DMS153 treated with DMSO at 0.1 percent for 48 hours (cell line): ENCODE results near the gene RNF220.

Experiments used
- DNase-seq: peaks from one replicate; lab custom pipeline; 2025; ENCODE audit not compliant: unreplicated experiment; lab: John Stamatoyannopoulos, UW

Gene RNF220

GRCh38 chr1:44519035-44519676 is 114.1 kb downstream of the RNF220 start:
- DNase-seq: no peak

DNA sequence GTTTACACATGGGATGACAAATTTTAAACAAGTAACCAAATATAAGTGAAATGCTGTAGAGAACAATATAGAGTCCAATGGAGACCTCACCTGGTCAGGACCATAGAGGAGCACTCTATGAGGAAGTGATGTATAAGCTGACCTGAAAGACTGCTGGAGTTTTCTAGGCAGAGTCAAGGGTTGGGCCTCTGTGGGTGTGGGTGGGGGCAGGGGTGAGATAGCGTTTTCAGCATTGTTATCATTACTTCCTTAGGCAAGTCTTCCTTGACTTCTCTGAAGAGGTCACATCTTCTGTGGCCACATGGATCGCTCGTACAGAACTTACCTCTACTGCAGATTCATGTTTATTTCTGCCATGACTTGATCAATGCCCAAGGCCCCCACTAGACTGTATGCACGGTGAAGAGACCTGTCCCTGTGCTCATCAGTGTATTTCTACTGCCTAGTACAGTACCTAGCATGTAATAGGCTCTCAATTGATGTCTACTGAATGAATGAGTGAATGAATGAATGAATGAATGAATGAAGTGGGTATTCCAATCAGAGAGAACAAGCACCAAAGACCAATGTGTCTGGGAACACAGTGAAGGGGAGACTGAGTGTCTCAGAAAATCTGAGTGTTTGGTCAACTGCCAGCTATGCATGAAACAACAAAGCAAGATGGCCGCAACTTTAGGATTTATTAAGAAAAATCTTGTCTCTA is 116.5 kb downstream of the RNF220 start:
- DNase-seq: no peak

GRCh38 chr1:44523593-44524591 is 118.8 kb downstream of the RNF220 start:
- DNase-seq: no peak

GRCh38 chr1:44524655-44525500 is 119.8 kb downstream of the RNF220 start:
- DNase-seq: no peak

- no peak for DNase-seq
Observed at GRCh38 chr1:44526295-44527073, 121.4 kb downstream of the RNF220 start.

GRCh38 chr1:44531785-44532566 is 126.9 kb downstream of the RNF220 start:
- DNase-seq: no peak

DNA sequence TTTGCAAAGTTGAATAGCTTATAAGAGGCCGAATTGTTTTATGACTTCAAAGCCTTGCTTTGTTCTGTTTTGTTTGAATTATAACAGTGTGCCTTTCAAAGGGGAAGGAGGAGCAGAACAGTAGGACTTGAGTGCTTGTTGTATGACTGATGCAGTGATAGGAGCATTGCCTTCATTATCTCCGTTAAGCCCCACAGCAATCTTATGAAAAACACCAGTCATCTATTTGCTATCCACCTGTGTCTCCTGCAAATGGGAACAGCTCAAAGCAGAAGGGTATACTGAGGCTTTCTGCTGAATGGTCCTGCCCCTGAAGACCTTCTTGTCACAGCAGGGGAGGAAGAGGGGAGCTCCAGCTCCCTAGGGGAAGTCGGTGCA is 127.5 kb downstream of the RNF220 start:
- no peak for DNase-seq

DNA sequence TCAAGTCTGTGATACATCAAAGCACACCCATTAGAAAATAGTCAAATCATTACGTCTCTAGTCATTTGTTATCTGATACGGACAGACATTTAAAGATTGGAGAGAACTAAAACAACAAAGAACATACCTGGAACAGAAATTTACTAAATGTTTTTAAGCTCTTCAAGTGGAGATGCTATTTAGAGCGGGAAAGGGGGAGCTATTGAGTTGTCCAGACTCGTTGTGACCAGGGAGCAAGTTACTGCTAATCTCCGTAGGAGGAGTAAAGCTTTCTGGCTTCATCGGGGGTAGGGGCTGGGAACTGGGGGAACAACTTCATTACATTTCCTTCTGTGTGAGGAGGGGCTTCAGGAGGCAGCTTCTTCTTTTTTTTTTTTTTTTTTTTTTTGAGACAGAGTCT is 129.7 kb downstream of the RNF220 start:
- no peak for DNase-seq

DNA sequence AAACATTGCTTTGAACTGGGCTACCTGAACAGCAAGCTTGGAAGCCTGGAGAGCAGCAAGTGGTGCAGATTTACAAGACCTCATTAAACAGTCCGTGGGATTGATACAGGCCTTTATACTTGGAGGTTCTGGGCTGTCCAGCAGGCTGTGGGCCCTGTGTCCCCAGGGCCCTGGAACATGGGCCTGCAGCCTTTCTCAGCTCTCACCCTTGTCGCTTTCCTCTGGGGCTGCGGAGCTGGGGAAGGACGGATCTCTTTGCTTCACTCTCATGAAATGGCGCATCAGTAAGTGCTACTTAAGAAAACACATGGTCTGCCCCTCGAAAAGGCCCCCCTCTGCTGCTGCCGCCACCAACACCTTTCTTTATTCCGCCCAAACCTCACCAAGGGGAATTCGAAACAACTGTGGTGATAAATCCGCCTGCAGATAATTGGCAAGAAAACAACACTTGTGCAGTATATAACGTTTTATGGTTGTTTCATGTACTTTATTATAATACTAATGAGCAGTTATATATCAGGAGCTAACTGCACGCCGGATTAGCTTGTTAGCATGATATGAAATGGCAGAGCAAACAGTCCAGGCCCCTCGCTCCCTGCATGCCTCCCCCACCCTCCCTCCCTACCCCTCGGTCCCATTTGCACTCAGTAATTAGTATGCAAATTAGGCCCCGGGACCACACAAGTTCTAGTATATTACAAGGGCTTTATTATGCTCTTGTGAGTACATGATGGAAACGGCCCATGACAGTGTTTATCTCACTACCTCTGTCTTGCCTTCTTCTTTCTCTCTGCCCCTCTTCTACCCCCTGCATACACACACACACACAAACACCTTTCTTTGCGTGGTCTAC is 131.5 kb downstream of the RNF220 start:
- DNase-seq: no peak

DNA sequence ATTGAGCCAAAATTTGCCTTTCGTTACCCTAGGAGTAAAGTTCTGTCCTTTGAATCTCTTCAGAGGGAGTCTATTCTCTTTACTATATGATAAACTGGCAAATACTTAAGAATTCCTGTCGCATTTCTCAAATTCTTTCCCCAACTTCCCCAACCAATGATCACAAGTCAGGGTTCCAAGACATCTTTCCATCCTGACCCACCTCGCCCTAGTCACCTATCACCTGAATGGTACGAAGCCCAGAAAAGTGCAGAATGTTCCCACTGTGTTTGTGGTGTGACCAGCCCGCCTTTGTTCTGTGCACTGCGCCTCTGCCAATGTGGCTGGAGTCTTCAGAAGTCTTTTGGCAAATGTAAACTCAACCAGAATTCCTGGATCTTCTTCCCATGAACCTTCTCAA is 132.5 kb downstream of the RNF220 start:
- no peak for DNase-seq

- no peak for DNase-seq
Observed at GRCh38 chr1:44537956-44538355, 132.9 kb downstream of the RNF220 start.

DNA sequence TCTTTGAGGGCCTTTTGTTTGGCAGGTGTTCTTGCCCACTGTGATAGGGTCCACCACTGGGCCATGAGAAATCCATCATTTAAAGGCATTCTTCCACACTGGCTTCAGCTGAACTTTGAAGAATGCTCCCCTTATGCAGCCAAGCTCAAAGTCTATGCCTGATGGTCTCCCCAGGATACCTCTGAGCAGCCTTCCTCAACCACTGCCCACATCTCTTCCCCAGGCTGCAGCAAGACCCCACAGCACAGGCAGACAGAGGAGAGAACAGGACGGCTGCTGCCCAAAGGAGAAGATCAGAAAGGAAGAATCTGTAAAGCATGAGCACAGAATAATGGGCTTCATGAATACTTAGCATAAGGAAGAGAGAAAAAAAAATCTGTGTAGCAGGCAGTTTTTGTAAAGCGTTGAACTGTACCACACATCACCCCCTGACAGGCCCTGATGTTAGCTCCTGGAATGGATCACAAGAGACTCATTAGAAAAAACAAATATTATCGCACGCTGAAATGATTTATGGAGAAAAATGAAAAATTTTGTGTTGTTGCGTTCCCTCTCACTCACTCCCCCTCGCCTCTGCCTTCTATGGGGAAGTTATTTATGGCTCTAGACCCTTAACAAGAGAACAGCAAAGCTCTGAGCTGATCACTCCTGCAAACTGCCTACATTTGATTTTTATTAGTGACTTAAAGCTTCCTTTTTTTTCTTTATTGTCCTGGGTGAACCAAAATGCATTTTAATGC is 135.1 kb downstream of the RNF220 start:
- DNase-seq: no peak

DNA sequence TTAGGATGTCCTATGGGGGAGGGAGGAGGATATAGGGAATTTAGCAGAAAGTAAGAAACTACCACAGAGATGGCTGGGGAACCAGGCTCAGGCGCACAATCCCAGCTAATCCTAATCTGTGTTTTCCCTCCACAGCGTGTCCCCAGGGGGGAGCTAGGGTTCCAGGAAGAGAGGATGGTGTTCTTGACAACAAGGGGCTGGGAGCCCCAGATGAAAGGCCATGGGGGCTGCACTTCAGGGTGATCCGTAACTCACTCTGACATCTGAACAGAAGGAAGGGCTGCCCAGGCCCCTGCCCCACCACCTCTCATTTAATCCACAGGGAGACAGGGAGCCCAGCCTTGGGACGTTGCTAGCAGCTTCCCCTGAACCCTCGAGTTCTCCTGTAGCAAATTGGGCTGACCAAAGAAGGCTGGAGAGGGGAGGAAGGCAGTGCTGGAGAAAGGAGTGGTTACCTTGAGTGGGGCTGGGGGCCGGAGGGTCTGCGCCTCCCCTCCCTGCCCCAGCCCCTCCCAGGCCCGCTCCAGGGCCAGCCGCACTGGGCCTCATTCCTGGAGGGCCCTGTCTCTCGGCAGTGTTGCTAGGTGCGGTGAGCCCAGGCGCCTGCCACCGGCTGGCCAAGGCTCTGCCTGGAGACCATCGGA is 137.5 kb downstream of the RNF220 start:
- no peak for DNase-seq

GRCh38 chr1:44543064-44543744 is 138.1 kb downstream of the RNF220 start:
- no peak for DNase-seq

DNA sequence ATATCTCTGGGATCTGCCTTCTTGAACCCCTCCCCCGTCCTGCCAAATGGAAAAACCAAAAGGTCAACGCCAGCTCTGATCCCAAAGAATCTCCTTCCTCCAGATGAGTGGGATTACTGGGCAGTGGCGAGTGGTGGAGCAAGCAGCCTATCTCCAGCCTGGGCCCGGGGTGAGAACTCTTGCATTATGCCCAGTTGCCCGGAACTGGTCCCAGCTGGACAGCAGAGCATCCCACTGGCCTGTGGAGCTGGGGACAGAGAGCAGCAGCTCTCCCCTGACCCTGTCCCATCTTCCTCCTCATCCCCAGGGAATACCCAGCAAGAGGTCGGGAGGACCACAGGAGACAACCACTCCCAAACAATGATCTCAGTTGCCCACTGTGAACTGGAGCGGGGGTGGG is 138.7 kb downstream of the RNF220 start:
- DNase-seq: no peak

DNA sequence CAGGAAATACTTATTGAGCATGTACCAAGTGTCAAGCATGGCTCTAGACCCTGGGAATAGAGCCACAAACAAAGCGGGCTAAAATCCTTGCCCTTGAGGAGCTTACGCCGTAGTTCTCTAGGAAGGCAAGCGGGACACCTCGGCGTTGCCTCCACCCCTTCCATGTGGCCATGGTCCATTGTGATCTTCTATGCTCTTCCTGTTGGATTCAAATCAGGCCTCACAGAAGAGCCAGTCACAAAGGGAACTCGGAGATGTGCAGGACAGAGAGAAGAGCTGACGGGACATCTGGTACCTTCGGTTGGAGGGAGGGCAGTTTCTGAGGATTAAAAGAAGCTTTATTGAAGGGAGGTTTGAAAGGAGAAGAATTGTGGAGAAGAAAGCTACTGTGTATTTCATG is 139.9 kb downstream of the RNF220 start:
- no peak for DNase-seq

DNA sequence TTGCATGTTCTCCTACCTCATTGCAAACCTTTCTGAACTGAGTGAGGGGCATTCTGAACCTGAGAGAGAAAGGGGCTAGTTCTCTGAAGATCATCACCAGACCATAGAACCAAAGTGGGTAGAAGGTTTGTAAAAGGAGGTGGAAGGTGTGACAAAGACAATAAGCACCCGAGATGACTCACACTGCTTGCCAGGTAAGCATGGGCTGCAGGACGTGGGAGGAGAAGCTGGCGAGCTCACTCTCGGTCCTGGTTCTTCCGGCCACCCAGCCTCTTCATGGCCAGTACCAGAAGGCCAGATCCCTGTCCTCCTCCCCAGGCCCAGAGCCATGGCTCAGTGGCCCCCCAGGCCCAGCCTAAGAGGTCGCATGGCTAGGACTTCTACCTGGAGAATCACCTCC is 140.9 kb downstream of the RNF220 start:
- DNase-seq: no peak
